IMR-90 (cell line): Measurements from ENCODE around the gene PITHD1. TPM values are rescaled to one million over a fixed set of nuclear protein-coding genes. Genes with fewer than 3 reads are reported as not detected.
A peak's percentile ranks its signal among the peaks of the same experiment; 100 is the strongest.

Source experiments
- ATAC-seq: fragments of 200-7000 bp; cut with Tn5 transposase; 2 replicates; pipeline ENCODE4 v1.9.1; 2020; ENCODE audit warnings: low read depth, mild to moderate bottlenecking, moderate library complexity
- BruUV-seq: library from RNA; stranded (reverse); fragments of 400-500 nt; replicated peaks from 2 replicates; lab custom pipeline; 2021; lab: Mats Ljungman, UMichigan
- CTCF ChIA-PET: fragments of 300-600 bp; formaldehyde crosslinking; extraction: SDS; loops from one replicate; lab custom pipeline; 2021; ENCODE audit warnings: antibody characterized with exemption; lab: Yijun Ruan, JAX
- POLR2A ChIA-PET: fragments of 300-600 bp; sonication (Branson Sonifier 250); formaldehyde crosslinking; loops from one replicate; lab custom pipeline; 2022; ENCODE audit warnings: antibody characterized with exemption; ENCODE audit not compliant: unreplicated experiment; lab: Charles Lee
- DNase-seq: peaks from one replicate; pipeline ENCODE4 v3.0.0; 2013
- H2AFZ ChIP-seq: replicated peaks from 2 replicates; pipeline ENCODE3; 2013; ENCODE audit warnings: low read length, mild to moderate bottlenecking; ENCODE audit not compliant: poor library complexity
- H2AK5ac ChIP-seq: 2 replicates; pipeline ENCODE4 v1.6.1; 2013; ENCODE audit warnings: low read depth, low read length, inconsistent platforms
- H2AK9ac ChIP-seq: replicated peaks from 2 replicates; pipeline ENCODE3; 2013; ENCODE audit warnings: mild to moderate bottlenecking, low read depth, low read length, moderate library complexity; ENCODE audit not compliant: poor library complexity
- H2BK120ac ChIP-seq: 2 replicates; pipeline ENCODE4 v1.6.1; 2013; ENCODE audit warnings: low read depth, low read length, inconsistent platforms
- H2BK15ac ChIP-seq: 3 replicates; pipeline ENCODE4 v1.6.1; 2013; ENCODE audit warnings: low read depth, low read length, inconsistent platforms
- H2BK20ac ChIP-seq: 2 replicates; pipeline ENCODE4 v1.6.1; 2013; ENCODE audit warnings: low read depth, mild to moderate bottlenecking, inconsistent platforms, low read length, moderate library complexity
- H2BK5ac ChIP-seq: 2 replicates; pipeline ENCODE4 v1.6.1; 2013; ENCODE audit warnings: mild to moderate bottlenecking, low read depth, low read length, inconsistent platforms; ENCODE audit not compliant: poor library complexity, severe bottlenecking
- H3K14ac ChIP-seq: replicated peaks from 2 replicates; pipeline ENCODE4 v1.6.1; 2013; ENCODE audit warnings: low read depth, low read length, inconsistent platforms
- H3K18ac ChIP-seq: 2 replicates; pipeline ENCODE4 v1.6.1; 2013; ENCODE audit warnings: low read depth, low read length, control low read depth
- H3K23ac ChIP-seq: 2 replicates; pipeline ENCODE4 v1.6.1; 2013; ENCODE audit warnings: low read depth, low read length, inconsistent platforms
- H3K27ac ChIP-seq: 2 replicates; pipeline ENCODE4 v1.5.1; 2013; ENCODE audit warnings: mild to moderate bottlenecking, control low read depth, low read length; ENCODE audit not compliant: insufficient read depth
- H3K27me3 ChIP-seq: 2 replicates; pipeline ENCODE4 v1.6.1; 2013; ENCODE audit warnings: low read length; ENCODE audit not compliant: control insufficient read depth, insufficient read depth
- H3K36me3 ChIP-seq: 2 replicates; pipeline ENCODE4 v1.6.1; 2013; ENCODE audit warnings: low read length, mixed read lengths; ENCODE audit not compliant: control insufficient read depth, insufficient read depth
- H3K4ac ChIP-seq: 2 replicates; pipeline ENCODE4 v1.6.1; 2013; ENCODE audit warnings: low read depth, low read length, inconsistent platforms
- H3K4me1 ChIP-seq: 2 replicates; pipeline ENCODE4 v1.6.1; 2013; ENCODE audit warnings: low read length, mixed read lengths; ENCODE audit not compliant: control insufficient read depth, insufficient read depth
- H3K4me2 ChIP-seq: 2 replicates; pipeline ENCODE4 v1.6.1; 2013; ENCODE audit warnings: low read depth, mild to moderate bottlenecking, control low read depth, low read length, moderate library complexity
- H3K4me3 ChIP-seq: 2 replicates; pipeline ENCODE4 v1.5.1; 2013; ENCODE audit warnings: low read depth, mild to moderate bottlenecking, control low read depth, low read length, moderate library complexity; ENCODE audit not compliant: insufficient read depth
- H3K56ac ChIP-seq: 2 replicates; pipeline ENCODE4 v1.6.1; 2013; ENCODE audit warnings: low read length, inconsistent platforms; ENCODE audit not compliant: insufficient read depth; ENCODE audit errors: extremely low read depth
- H3K79me1 ChIP-seq, 2 experiments: 2 replicates each; pipeline ENCODE4 v1.6.1; 2013; ENCODE audit warnings: low read length in 2 of 2, inconsistent platforms in 1 of 2, low read depth in 1 of 2
- H3K9ac ChIP-seq: 2 replicates; pipeline ENCODE4 v1.6.1; 2013; ENCODE audit warnings: low read depth, low read length, control low read depth
- H3K9me1 ChIP-seq: 2 replicates; pipeline ENCODE4 v1.6.1; 2013; ENCODE audit warnings: low read length, inconsistent platforms; ENCODE audit not compliant: insufficient read depth
- H3K9me3 ChIP-seq: 2 replicates; pipeline ENCODE4 v1.6.1; 2013; ENCODE audit warnings: low read length; ENCODE audit not compliant: control insufficient read depth, insufficient read depth
- H4K20me1 ChIP-seq: 2 replicates; pipeline ENCODE4 v1.6.1; 2013; ENCODE audit warnings: low read length, inconsistent platforms; ENCODE audit not compliant: insufficient read depth
- H4K5ac ChIP-seq: 2 replicates; pipeline ENCODE4 v1.6.1; 2013; ENCODE audit warnings: mild to moderate bottlenecking, low read depth, low read length, control low read depth
- H4K8ac ChIP-seq, 2 experiments: 2 replicates each; pipeline ENCODE4 v1.6.1; 2013; ENCODE audit warnings: low read depth in 2 of 2, low read length in 2 of 2, control low read depth in 1 of 2, inconsistent platforms in 1 of 2
- H4K91ac ChIP-seq: 2 replicates; pipeline ENCODE4 v1.6.1; 2013; ENCODE audit warnings: low read depth, low read length, inconsistent platforms; ENCODE audit not compliant: insufficient read depth
- CHD1 ChIP-seq: IDR thresholded peaks from 2 replicates; pipeline ENCODE4 v1.6.1; 2012; ENCODE audit warnings: low read depth, low read length, improper control_type of control experiment
- ELK1 ChIP-seq: fragments of 150-350 bp; IDR thresholded peaks from 2 replicates; pipeline ENCODE4 v1.6.1; 2016; ENCODE audit warnings: low read depth, mild to moderate bottlenecking, low read length, moderate library complexity, borderline replicate concordance
- FOS ChIP-seq: fragments of 150-350 bp; IDR thresholded peaks from 2 replicates; pipeline ENCODE4 v1.6.1; 2016; ENCODE audit warnings: low read depth, low read length
- RAD21 ChIP-seq: IDR thresholded peaks from 2 replicates; pipeline ENCODE4 v1.6.1; 2012; ENCODE audit warnings: low read length, improper control_type of control experiment
- WGBS, 2 experiments: methylation state at CpG; one replicate each; pipeline versions ENCODE4 v1.1.5 to v1.1.7; 2013; ENCODE audit warnings: missing lambda C conversion rate in 2 of 2; ENCODE audit not compliant: insufficient read length in 1 of 2; ENCODE audit errors: extremely low coverage in 2 of 2; 5-methylcytosine and 5-hydroxymethylcytosine counted together
- dilution Hi-C: fragments of 300-500 bp; cut with HindIII; formaldehyde crosslinking; loops from one replicate; pipeline ENCODE4 v1.14.3; 2018; ENCODE audit warnings: low sequenced_read_pairs; ENCODE audit not compliant: unreplicated experiment
- in situ Hi-C: fragments of 300-500 bp; cut with MboI; formaldehyde crosslinking; loops from 3 replicates; pipeline ENCODE4 v1.14.3; 2019; ENCODE audit warnings: low sequenced_read_pairs, inconsistent platforms, mixed read lengths
- intact Hi-C: fragments of 100-400 bp; cut with micrococcal nuclease; formaldehyde crosslinking; loops from 2 replicates; pipeline ENCODE4 v1.10.0; 2022
- polyA plus RNA-seq, 3 experiments: library from polyadenylated mRNA; depleted of rRNA; stranded (reverse); fragments of >200 nt; gene quantifications; 2 replicates each; pipeline ENCODE4 v1.2.3, GENCODE V29; 2012; ENCODE audit warnings: low replicate concordance in 1 of 3
- total RNA-seq: library from RNA; depleted of rRNA; stranded (reverse); fragments of >200 nt; gene quantifications from 2 replicates; pipeline ENCODE4 v1.2.3, GENCODE V29; 2012

PITHD1 gene
- total and polyA plus RNA-seq, 2 of the 4 experiments (the other 2 are of a cell fraction) = 23.8 to 32.0 TPM

- Histone ChIP-seq H4K8ac (no peak overlapping the region), H3K36me3 (peaks cover 78% of the 10 kb centered on the region), H3K27me3 (no peaks in the 10 kb centered on the region), H2AK5ac (no peak overlapping the region), H3K18ac (no peak overlapping the region), H2BK15ac (no peak overlapping the region), H3K4me1 (peaks cover 2% of the 10 kb centered on the region; the same call in 1 of the 2 replicates), H3K9ac (no peak overlapping the region), H3K9me1 (0 out of 2 replicates have a peak, but pooled peaks cover 4% of the 10 kb centered on the region), H3K4me2 (no peak overlapping the region), H2AK9ac (no peak overlapping the region), H3K4ac (no peak overlapping the region), H4K20me1 (peaks cover 29% of the 10 kb centered on the region), H3K27ac (no peak overlapping the region), H2BK20ac (no peak overlapping the region), H3K23ac (no peak overlapping the region), H4K5ac (no peak overlapping the region), H2BK120ac (no peak overlapping the region), H4K91ac (no peak overlapping the region), H3K14ac (no peak overlapping the region), H3K56ac (no peak overlapping the region), H3K79me1 (peaks cover 26 to 59% of the 10 kb centered on the region in 2 experiments), H3K4me3 (no peak overlapping the region), H2AFZ (no peak overlapping the region), H2BK5ac (no peak overlapping the region), H3K9me3 (no peaks in the 10 kb centered on the region)
- peak; percentile 72 for DNase-seq
- BruUV-seq = no TSS peak
- ChIA-PET CTCF (no interaction called here), POLR2A (no interaction called here)
- dilution Hi-C loops = no loop called here
- peak; percentile 79 for ATAC-seq
- intact Hi-C loops = no loop called here
- TF ChIP-seq RAD21 (no peak), CHD1 (no peak), ELK1 (no peak), FOS (peak; percentile 61)
- no CpG with 5 or more reads among the region's 3 CpGs for WGBS, 2 experiments
- in situ Hi-C loops = loop anchor here (10.0 kb wide), 1 partner anchor 212 kb away; no protein-coding TSS in a partner anchor
Measured at GRCh38 chr1:23756676-23757075, 21.5 kb upstream of the PITHD1 start.
